ENCODE results near the gene AP5B1. TPM values are rescaled to one million over a fixed set of nuclear protein-coding genes. Genes with fewer than 3 reads are reported as not detected.

AP5B1 gene
- total RNA-seq, 1 donor from 2014 or later = 3.6 TPM

GRCh38 chr11:65803797-65804492, 23.2 kb upstream of the AP5B1 start:
- no peak overlapping the region for H3K9ac ChIP-seq
- no peaks in the 10 kb centered on the region for H3K79me2 ChIP-seq (ENCODE audit: low read depth)
- H4K20me1 ChIP-seq (ENCODE audit: low read depth) = no peaks in the 10 kb centered on the region
- no peaks in the 10 kb centered on the region for H3K36me3 ChIP-seq
- H3F3A ChIP-seq (ENCODE audit: low read depth) = no peaks in the 10 kb centered on the region
- H3K4me3 ChIP-seq = no peak overlapping the region
- no peak overlapping the region for H3K4me2 ChIP-seq
- H3K27ac Mint-ChIP-seq = no peak overlapping the region
- no peak for TF ChIP-seq CTCF (IDR thresholded peaks at IDR 0.05)
- no peak for TF ChIP-seq EZH2phosphoT487 (IDR thresholded peaks at IDR 0.05)
- TF ChIP-seq EZH2 (IDR thresholded peaks at IDR 0.05) = no peak
- H3K9me3 ChIP-seq (ENCODE audit: low read depth) = no peaks in the 10 kb centered on the region
- no peaks in the 10 kb centered on the region for H3K27me3 ChIP-seq
- no peak for DNase-seq (ENCODE audit: low spot score)
- no peak overlapping the region for H3K4me3 Mint-ChIP-seq
- no peak overlapping the region for H3K27ac ChIP-seq
- no peak overlapping the region for H2AFZ ChIP-seq (replicated peaks)
- H3K4me1 Mint-ChIP-seq = no peaks in the 10 kb centered on the region
- H3K36me3 Mint-ChIP-seq = no peaks in the 10 kb centered on the region
- peaks cover 8% of the 10 kb centered on the region for H3K27me3 Mint-ChIP-seq (ENCODE audit: insufficient read depth, low read depth)
- peaks cover under 1% of the 10 kb centered on the region for H3K4me1 ChIP-seq
- H3K9me3 Mint-ChIP-seq = no peaks in the 10 kb centered on the region

GRCh38 chr11:65802841-65803240, 22.1 kb upstream of the AP5B1 start:
- no peaks in the 10 kb centered on the region for H3K27me3 ChIP-seq
- peaks cover 6% of the 10 kb centered on the region for H3K27me3 Mint-ChIP-seq (ENCODE audit: insufficient read depth, low read depth)

GRCh38 chr11:65801153-65801987, 20.6 kb upstream of the AP5B1 start:
- H3K36me3 Mint-ChIP-seq = no peaks in the 10 kb centered on the region
- H3K4me2 ChIP-seq = no peak overlapping the region

More at GRCh38 chr11:65802841-65803240, 22.1 kb upstream of the AP5B1 start:
- Mint-ChIP-seq H3K4me1 (no peaks in the 10 kb centered on the region), H3K36me3 (no peaks in the 10 kb centered on the region), H3K9me3 (no peaks in the 10 kb centered on the region), H3K4me3 (no peak overlapping the region), H3K27ac (no peak overlapping the region)
- Histone ChIP-seq H4K20me1 (ENCODE audit: low read depth) (no peaks in the 10 kb centered on the region), H3K79me2 (ENCODE audit: low read depth) (no peaks in the 10 kb centered on the region), H3K9ac (no peak overlapping the region), H3K27ac (no peak overlapping the region), H3K4me2 (no peak overlapping the region), H3K36me3 (no peaks in the 10 kb centered on the region), H3K4me1 (peaks cover 4% of the 10 kb centered on the region), H3K4me3 (no peak overlapping the region), H3F3A (ENCODE audit: low read depth) (no peaks in the 10 kb centered on the region), H2AFZ (replicated peaks) (no peak overlapping the region), H3K9me3 (ENCODE audit: low read depth) (no peaks in the 10 kb centered on the region)
- TF ChIP-seq EZH2 (IDR thresholded peaks at IDR 0.05) = no peak
- no peak for TF ChIP-seq CTCF (IDR thresholded peaks at IDR 0.05)
- TF ChIP-seq EZH2phosphoT487 (IDR thresholded peaks at IDR 0.05) = no peak
- DNase-seq (ENCODE audit: low spot score) = no peak

More at GRCh38 chr11:65801153-65801987, 20.6 kb upstream of the AP5B1 start:
- H2AFZ ChIP-seq (replicated peaks) = peak overlapping the region; percentile 57
- H3K36me3 ChIP-seq = no peaks in the 10 kb centered on the region
- no peak for DNase-seq (ENCODE audit: low spot score)
- Mint-ChIP-seq H3K9me3 (no peaks in the 10 kb centered on the region), H3K27me3 (ENCODE audit: insufficient read depth, low read depth) (peaks cover 11% of the 10 kb centered on the region), H3K27ac (no peak overlapping the region), H3K4me1 (peaks cover 6% of the 10 kb centered on the region), H3K4me3 (peak overlapping the region; percentile 35)
- H3K79me2 ChIP-seq (ENCODE audit: low read depth) = no peaks in the 10 kb centered on the region
- H3K9ac ChIP-seq = peak overlapping the region; percentile 37
- no peak for TF ChIP-seq EZH2 (IDR thresholded peaks at IDR 0.05)
- TF ChIP-seq EZH2phosphoT487 (IDR thresholded peaks at IDR 0.05) = no peak
- TF ChIP-seq CTCF (IDR thresholded peaks at IDR 0.05) = no peak
- peaks cover 7% of the 10 kb centered on the region for H3F3A ChIP-seq (ENCODE audit: low read depth)
- no peak overlapping the region for H3K4me3 ChIP-seq
- H4K20me1 ChIP-seq (ENCODE audit: low read depth) = no peaks in the 10 kb centered on the region
- peaks cover 15% of the 10 kb centered on the region for H3K4me1 ChIP-seq
- H3K27ac ChIP-seq = no peak overlapping the region
- no peaks in the 10 kb centered on the region for H3K27me3 ChIP-seq
- H3K9me3 ChIP-seq (ENCODE audit: low read depth) = no peaks in the 10 kb centered on the region
